OCI-LY3 (cell line): ENCODE measurements around the gene PEPD.

ENCODE experiments used
- H2AFZ ChIP-seq: fragments of 200-600, 300-600 bp; shearing (Covaris generic); 2 replicates; pipeline ENCODE4 v1.6.0; 2014; ENCODE audit warnings: antibody characterized with exemption, low read depth, low read length
- H3K27ac ChIP-seq: fragments of 200-600, 300-600 bp; sonication (generic); 2 replicates; pipeline ENCODE4 v1.5.1; 2014; ENCODE audit warnings: mild to moderate bottlenecking, low read length, moderate library complexity, mixed read lengths
- H3K27me3 ChIP-seq: fragments of 200-600, 300-600 bp; sonication (generic); 2 replicates; pipeline ENCODE4 v1.6.1; 2014; ENCODE audit warnings: low read depth, low read length, mixed read lengths
- H3K36me3 ChIP-seq: fragments of 200-600, 300-600 bp; sonication (generic); replicated peaks from 2 replicates; pipeline ENCODE3; 2014; ENCODE audit warnings: low read depth, low read length, mixed read lengths
- H3K4me1 ChIP-seq: fragments of 300-600, 200-600 bp; sonication (generic); 2 replicates; pipeline ENCODE4 v1.6.1; 2014; ENCODE audit warnings: low read length, mixed read lengths
- H3K4me2 ChIP-seq: fragments of 200-600, 300-600 bp; sonication (generic); 2 replicates; pipeline ENCODE4 v1.6.1; 2014; ENCODE audit warnings: low read length, mixed read lengths
- H3K4me3 ChIP-seq: fragments of 300-600, 200-600 bp; sonication (generic); 2 replicates; pipeline ENCODE4 v1.5.1; 2014; ENCODE audit warnings: antibody characterized with exemption, mild to moderate bottlenecking, low read length, moderate library complexity
- H3K79me2 ChIP-seq: fragments of 300-600, 200-600 bp; shearing (Covaris generic); 2 replicates; pipeline ENCODE4 v1.6.1; 2014; ENCODE audit warnings: mild to moderate bottlenecking, low read length, mixed read lengths
- H3K9ac ChIP-seq: fragments of 300-600, 200-600 bp; shearing (Covaris generic); 2 replicates; pipeline ENCODE4 v1.6.0; 2014; ENCODE audit warnings: mild to moderate bottlenecking, low read length, moderate library complexity
- H3K9me3 ChIP-seq: fragments of 200-600, 300-600 bp; shearing (Covaris generic); 2 replicates; pipeline ENCODE4 v1.6.1; 2014; ENCODE audit warnings: low read length, mixed read lengths; ENCODE audit not compliant: insufficient read depth
- H4K20me1 ChIP-seq: fragments of 200-600, 300-600 bp; sonication (generic); 2 replicates; pipeline ENCODE4 v1.6.1; 2016; ENCODE audit warnings: low read length, mixed read lengths; ENCODE audit not compliant: insufficient read depth
- CTCF ChIP-seq: fragments of 200-600, 300-600 bp; sonication (generic); IDR thresholded peaks from 2 replicates; pipeline ENCODE4 v1.5.1; 2014; ENCODE audit warnings: antibody characterized with exemption, low read length, low read depth
- EZH2phosphoT487 ChIP-seq: fragments of 200-600 bp; shearing (Covaris generic); IDR thresholded peaks from 2 replicates; pipeline ENCODE4 v1.6.1; 2018; ENCODE audit warnings: antibody characterized with exemption, mixed run types, low read depth

PEPD gene

GRCh38 chr19:33392341-33393285 is 129.0 kb downstream of the PEPD start:
- Histone ChIP-seq H2AFZ (no peak overlapping the region), H3K9ac (no peak overlapping the region), H3K27ac (no peak overlapping the region), H4K20me1 (peaks cover 6% of the 10 kb centered on the region), H3K4me3 (no peak overlapping the region), H3K79me2 (no peaks in the 10 kb centered on the region), H3K4me2 (no peak overlapping the region), H3K27me3 (no peaks in the 10 kb centered on the region), H3K9me3 (no peaks in the 10 kb centered on the region), H3K4me1 (no peaks in the 10 kb centered on the region), H3K36me3 (no peaks in the 10 kb centered on the region)
- no peak for TF ChIP-seq EZH2phosphoT487
- TF ChIP-seq CTCF: no peak

- H3K9ac ChIP-seq: no peak overlapping the region
Observed at GRCh38 chr19:33391631-33392249, 129.9 kb downstream of the PEPD start.

GRCh38 chr19:33390908-33391630 is 130.5 kb downstream of the PEPD start:
- TF ChIP-seq EZH2phosphoT487: no peak
- no peak for TF ChIP-seq CTCF
- no peaks in the 10 kb centered on the region for H3K27me3 ChIP-seq
- H3K4me2 ChIP-seq: no peak overlapping the region
- H3K27ac ChIP-seq: no peak overlapping the region
- H4K20me1 ChIP-seq: peaks cover 9% of the 10 kb centered on the region
- H3K4me3 ChIP-seq: no peak overlapping the region
- H3K79me2 ChIP-seq: peaks cover 5% of the 10 kb centered on the region; the same call in 1 of the 2 replicates
- no peaks in the 10 kb centered on the region for H3K36me3 ChIP-seq
- no peaks in the 10 kb centered on the region for H3K4me1 ChIP-seq
- no peaks in the 10 kb centered on the region for H3K9me3 ChIP-seq
- H3K9ac ChIP-seq: no peak overlapping the region
- no peak overlapping the region for H2AFZ ChIP-seq

More at GRCh38 chr19:33391631-33392249, 129.9 kb downstream of the PEPD start:
- Histone ChIP-seq H2AFZ (no peak overlapping the region), H3K36me3 (no peaks in the 10 kb centered on the region), H3K4me1 (no peaks in the 10 kb centered on the region), H3K27ac (no peak overlapping the region), H3K4me3 (no peak overlapping the region), H3K4me2 (no peak overlapping the region), H4K20me1 (peaks cover 6% of the 10 kb centered on the region), H3K79me2 (no peaks in the 10 kb centered on the region), H3K9me3 (no peaks in the 10 kb centered on the region), H3K27me3 (no peaks in the 10 kb centered on the region)
- no peak for TF ChIP-seq CTCF
- TF ChIP-seq EZH2phosphoT487: no peak
